Mucosa of stomach (tissue), 1 donor: Measurements from ENCODE around the gene RGS7.
"Not testable (repeated sequence)": the region's sequence is repeated elsewhere in the genome, so short reads cannot be mapped to it uniquely, and the experiment has no call there.

Experiments used
- H3K27me3 ChIP-seq: one replicate; pipeline ENCODE4 v1.7.0; 2013; ENCODE audit warnings: mild to moderate bottlenecking, low read length; ENCODE audit not compliant: control insufficient read depth, insufficient read depth
- H3K36me3 ChIP-seq: one replicate; pipeline ENCODE4 v1.7.0; 2013; ENCODE audit warnings: low read length; ENCODE audit not compliant: control insufficient read depth, insufficient read depth
- H3K4me1 ChIP-seq: one replicate; pipeline ENCODE4 v1.7.0; 2013; ENCODE audit warnings: mild to moderate bottlenecking, low read length; ENCODE audit not compliant: control insufficient read depth, insufficient read depth
- H3K4me3 ChIP-seq: one replicate; pipeline ENCODE4 v1.7.0; 2013; ENCODE audit warnings: low read length
- H3K9ac ChIP-seq: one replicate; pipeline ENCODE4 v1.7.0; 2013; ENCODE audit warnings: mild to moderate bottlenecking, low read length, moderate library complexity
- H3K9me3 ChIP-seq: one replicate; pipeline ENCODE4 v1.7.0; 2013; ENCODE audit warnings: mild to moderate bottlenecking, low read length, moderate library complexity; ENCODE audit not compliant: control insufficient read depth
- donor health status: Pancreatic carcinoma.

The RGS7 gene

DNA sequence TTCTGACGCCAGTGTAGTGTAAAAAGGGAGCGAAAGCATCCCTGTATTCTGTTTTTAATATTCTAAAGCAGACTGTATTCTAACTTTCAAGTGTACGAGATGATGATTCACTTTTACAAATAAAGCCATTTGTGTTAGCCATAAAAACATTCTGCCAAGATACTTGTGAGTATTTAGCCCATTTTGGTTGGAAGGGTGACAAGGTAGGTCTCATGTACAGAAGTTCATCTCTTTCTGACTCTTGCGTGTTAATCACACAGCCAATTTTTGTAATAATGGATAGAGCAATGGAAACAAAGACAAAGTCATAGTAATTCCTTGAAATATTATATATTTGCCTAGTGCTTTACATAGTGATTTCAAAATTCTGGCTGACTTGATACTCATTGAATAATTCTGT is 619.7 kb downstream of the RGS7 start:
- Histone ChIP-seq H3K4me3 (no peak overlapping the region), H3K4me1 (no peaks in the 10 kb centered on the region), H3K36me3 (no peaks in the 10 kb centered on the region), H3K9me3 (no peaks in the 10 kb centered on the region), H3K9ac (no peak overlapping the region), H3K27me3 (no peaks in the 10 kb centered on the region)

GRCh38 chr1:240734705-240735104 is 622.3 kb downstream of the RGS7 start:
- H3K4me3 ChIP-seq, result not testable (repeated sequence)

GRCh38 chr1:240734001-240734400 is 623.0 kb downstream of the RGS7 start:
- Histone ChIP-seq H3K36me3 (no peaks in the 10 kb centered on the region), H3K9ac (no peak overlapping the region), H3K4me1 (no peaks in the 10 kb centered on the region), H3K9me3 (no peaks in the 10 kb centered on the region), H3K27me3 (no peaks in the 10 kb centered on the region), H3K4me3 (no peak overlapping the region)

More at GRCh38 chr1:240734705-240735104, 622.3 kb downstream of the RGS7 start:
- H3K4me1 ChIP-seq, H3K27me3 ChIP-seq, H3K36me3 ChIP-seq, H3K9ac ChIP-seq, H3K9me3 ChIP-seq: not testable (repeated sequence)

DNA sequence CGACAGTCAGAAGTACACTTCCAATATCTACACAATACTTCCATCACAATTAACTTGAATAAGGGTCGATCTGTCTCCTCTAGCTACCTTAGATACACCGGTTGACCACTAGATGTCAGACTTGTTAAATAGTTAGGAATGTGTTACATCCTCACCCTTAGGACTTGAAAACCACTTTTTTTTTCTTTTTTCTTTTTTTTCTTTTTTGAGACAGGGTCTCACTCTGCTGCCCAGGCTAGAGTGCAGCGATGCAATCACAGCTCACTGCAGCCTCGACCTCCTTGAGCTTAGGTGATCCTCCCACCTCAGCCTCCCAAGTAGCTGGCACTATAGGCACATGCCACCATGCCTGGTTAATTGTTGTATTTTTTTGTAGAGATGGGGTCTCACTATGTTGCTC is 624.6 kb downstream of the RGS7 start:
- Histone ChIP-seq H3K9me3 (no peaks in the 10 kb centered on the region), H3K9ac (no peak overlapping the region), H3K4me1 (no peaks in the 10 kb centered on the region), H3K4me3 (no peak overlapping the region), H3K36me3 (no peaks in the 10 kb centered on the region), H3K27me3 (no peaks in the 10 kb centered on the region)
